Tongue (tissue), 2 donors: ENCODE measurements around the gene SLC17A9. TPM values are rescaled to one million over a fixed set of nuclear protein-coding genes. Genes with fewer than 3 reads are reported as not detected.
"Not testable (repeated sequence)": the region's sequence is repeated elsewhere in the genome, so short reads cannot be mapped to it uniquely, and the experiment has no call there.

Experiments used
- DNase-seq: peaks from one replicate; pipeline ENCODE4 v3.0.0-alpha.2; 2015
- total RNA-seq: library from RNA; depleted of rRNA; stranded (reverse); fragments of >200 nt; gene quantifications from one replicate; pipeline ENCODE4 v1.2.3, GENCODE V29; 2014

Gene SLC17A9
- total RNA-seq, 1 donor from 2014 or later, result 2.3 TPM

DNA sequence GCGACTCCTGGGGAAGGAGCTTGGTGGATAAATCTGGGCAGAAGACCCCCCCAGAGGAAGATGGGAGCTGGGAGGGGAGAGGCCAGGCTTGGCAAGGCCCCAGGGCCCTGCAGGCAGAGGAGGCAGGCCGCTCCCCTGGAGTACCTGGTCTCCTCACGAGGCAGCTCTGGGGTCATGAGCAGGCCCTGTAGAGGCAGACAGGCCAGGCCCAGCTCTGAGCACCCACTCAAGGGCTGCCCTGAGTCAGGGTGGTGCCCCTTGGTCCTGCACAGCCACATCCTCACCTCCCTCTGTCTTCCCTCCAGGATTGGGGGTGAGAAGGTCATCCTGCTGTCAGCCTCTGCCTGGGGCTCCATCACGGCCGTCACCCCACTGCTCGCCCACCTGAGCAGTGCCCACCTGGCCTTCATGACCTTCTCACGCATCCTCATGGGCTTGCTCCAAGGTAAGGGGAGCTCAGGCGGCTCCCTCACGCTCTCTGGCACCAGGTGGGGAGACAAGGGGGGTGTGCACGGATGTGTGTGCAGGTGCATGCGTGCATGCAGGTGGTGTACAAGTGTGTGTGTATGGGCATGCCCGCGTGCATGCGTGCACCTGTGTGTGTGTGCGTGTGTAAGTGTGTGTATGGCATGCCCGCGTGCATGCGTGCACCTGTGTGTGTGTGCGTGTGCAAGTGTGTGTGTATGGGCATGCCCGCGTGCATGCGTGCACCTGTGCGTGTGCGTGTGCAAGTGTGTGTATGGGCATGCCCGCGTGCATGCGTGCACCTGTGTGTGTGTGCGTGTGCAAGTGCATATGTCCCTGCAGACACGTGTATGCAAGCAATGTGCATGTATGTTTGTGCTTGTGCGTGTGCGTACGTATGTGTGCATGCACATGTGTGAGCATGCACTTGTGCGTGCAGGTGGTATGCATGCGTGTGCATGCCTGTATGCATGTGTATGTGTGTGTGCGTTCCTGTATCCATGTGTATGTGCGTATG lies 4.9 kb downstream of the SLC17A9 start:
- no peak for DNase-seq

DNA sequence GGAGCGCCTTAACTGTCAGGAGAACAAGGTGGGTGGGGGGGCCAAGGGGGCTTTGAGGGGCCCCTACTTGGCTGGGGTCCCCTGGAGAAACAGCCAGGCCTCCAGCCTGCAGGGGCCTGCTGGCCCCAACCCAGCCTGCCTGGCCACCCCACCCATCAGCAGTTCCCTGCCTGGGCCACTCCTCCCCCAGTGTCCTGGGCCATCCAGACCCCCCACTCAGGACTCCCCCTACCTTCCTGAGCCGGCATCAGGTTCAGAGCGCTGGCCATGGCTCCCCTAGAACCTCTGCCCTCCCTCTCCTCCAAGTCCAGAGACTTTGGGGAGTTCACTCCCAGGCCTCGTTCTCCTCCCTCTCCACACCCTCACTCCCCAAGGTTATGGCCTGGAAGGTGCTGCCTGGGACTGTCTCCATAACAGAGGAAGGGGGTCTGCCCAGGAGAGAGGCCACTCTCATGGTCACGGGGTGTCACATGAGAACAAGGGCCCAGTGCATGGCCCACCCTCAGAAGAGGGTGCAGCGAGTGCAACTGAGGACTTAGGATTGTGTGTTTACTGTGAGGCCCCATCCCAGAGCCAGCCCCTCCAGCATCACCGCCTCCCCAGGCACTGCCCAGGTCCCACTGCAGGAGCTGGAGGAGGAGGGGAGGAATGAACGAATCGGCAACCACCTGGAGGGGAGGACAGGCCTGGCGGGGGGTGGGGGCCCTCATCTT lies 6.0 kb downstream of the SLC17A9 start:
- DNase-seq, result no peak

DNA sequence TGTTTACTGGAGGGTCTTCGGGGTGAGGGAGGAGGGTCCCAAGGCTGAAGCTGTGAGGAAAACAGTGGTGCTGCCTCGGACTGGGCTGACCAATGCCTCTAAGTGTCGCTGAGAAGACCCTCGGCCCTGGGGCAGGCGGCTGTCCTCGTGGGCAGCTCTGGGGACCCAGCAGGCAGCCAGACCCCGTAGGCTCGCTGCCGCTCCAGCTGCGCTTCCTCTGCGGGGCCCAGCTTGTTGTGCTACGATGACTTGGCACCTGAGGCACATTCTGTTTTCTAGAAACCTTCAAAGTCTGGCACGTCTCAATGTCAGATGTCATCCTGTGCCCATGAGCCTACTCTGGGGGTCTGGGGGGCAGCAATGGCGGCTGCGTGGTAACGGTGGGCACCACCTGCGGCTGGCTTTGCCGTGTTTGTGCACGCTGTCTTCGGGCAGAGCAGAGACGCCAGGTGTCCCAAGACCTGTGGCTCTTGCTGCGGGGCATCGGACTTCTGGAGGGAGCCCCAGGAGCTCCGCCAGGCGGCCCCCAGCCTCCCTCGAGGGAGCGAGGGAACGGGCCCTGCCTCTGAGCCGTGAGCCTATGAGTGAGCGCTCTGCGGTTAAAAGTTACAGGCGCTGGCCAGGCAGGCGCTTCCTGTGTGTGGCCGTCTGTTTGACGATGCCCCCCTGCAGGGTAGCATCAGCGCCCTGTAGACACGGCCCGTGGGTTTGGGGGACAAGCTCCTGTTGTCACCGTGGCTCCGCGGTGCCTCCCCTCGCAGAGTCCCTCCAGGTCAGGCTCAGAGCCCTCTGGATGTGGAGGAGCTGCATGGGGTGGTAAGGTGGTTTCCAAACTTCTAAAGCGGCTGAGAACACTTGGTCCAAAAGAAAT lies 6.8 kb downstream of the SLC17A9 start:
- DNase-seq, result no peak

DNA sequence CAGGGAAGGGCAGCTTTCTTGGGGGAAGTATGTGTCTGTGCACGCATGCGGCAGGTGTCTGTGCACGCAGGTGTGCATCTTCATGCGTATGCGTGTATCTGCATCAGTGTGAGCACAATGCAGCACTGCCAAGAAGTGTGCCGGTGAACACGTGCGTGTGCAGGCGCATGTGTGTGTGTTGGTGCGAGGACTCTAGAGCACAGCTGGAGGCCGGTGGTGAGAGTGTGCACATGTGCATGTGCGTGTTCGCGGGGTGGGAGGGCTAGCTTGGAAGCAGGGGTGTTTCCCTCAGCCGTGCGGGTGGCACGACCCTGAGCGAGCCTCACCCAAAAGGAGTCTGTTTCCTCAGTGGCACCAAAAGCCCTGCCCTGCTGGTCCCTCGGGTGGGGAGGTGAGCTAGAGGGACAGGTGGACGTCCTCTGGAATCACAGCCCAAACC lies 7.5 kb downstream of the SLC17A9 start:
- no peak for DNase-seq

DNA sequence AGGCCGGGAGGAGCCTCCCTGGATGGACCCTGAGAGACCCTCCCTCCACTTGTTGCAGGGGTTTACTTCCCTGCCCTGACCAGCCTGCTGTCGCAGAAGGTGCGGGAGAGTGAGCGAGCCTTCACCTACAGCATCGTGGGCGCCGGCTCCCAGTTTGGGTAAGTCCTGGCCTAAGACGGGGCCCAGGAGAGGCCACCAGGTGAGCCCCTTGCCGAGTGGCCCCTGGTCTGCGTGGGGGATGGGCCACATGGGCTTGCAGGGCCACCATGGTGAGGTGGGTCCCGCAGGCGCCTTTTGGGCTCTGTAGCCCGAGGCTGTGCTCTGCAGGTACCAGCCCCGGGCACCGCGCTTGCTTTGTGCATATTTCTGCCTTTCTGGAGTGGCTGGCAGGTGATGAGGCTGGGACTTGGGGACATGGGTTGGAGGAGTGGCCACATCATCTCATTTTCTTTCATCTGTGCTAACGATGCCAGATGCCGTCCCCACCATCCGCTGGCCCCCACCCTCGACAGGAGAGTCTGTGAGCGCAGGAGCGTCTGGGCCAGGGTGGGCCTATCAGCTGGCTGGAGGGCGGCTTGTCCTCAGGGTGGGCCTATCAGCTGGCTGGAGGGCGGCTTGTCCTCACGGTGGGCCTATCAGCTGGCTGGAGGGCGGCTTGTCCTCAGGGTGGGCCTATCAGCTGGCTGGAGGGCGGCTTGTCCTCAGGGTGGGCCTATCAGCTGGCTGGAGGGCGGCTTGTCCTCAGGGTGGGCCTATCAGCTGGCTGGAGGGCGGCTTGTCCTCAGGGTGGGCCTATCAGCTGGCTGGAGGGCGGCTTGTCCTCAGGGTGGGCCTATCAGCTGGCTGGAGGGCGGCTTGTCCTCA lies 8.2 kb downstream of the SLC17A9 start:
- not testable (repeated sequence) for DNase-seq

DNA sequence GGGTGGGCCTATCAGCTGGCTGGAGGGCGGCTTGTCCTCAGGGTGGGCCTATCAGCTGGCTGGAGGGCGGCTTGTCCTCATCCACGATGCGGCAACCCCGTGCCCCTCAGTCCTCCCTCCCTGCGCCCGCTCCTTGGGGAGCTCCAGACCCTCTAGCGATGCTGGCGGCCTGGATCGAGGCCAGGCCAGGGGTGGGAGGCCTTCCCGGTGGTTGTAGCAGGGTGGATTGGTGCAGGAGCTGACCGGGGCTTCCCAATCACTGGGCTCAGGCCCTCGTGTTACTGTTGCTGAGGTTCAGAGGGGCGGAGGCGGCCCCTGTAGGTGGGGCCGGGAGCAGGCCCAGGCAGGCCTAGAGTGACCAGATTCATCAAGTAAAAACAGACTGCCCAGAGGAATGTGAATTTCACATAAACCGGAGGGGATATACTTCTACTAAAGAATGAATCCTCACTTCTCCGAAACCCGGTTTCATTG lies 8.8 kb downstream of the SLC17A9 start:
- no peak for DNase-seq

DNA sequence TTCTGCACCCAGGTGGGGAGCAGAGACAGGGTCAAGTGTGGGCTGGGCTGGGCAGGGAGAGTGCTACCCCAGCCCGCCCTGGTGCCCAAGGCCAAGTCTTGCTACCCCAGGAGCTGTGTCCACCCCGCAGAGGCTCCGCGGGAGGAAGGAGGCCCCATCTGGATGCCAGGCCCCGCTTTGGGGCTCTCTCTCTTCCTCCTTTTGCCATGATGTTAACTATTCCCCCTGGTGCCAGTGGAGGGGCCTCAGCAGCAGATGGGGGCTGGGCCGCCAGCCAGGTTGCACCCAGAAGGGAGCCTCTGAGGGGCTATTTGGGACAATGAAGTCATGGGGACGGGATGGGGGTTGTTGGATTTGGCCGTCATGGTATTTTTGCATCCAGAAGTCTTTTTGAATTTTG lies 9.3 kb downstream of the SLC17A9 start:
- DNase-seq, result no peak

DNA sequence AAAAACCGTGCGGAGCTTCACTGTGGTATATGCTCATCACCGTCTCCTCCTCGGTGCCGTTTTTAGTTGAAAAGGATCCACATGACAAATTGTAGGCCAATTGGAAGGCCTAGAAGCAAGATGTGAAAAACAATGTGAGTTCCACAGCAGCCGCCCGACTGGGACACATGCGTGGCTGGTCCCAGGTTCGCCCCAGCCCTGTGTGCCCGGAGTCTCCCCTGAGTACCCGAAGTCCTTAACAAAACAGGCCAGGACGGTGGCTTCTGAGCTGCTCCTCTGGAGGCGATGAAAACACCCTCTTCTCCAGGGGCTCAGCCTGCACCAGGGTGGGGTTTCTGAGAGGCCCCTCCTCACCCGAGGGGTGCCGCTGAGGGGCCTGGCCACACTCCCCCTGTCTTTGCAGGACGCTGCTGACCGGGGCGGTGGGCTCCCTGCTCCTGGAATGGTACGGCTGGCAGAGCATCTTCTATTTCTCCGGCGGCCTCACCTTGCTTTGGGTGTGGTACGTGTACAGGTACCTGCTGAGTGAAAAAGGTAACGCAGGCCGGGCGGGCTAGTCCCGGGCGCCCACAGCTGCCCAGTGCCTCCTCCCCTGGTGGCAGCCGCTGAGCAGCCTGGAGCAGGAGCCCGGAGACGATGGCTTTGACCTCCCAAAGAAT lies 9.8 kb downstream of the SLC17A9 start:
- no peak for DNase-seq

DNA sequence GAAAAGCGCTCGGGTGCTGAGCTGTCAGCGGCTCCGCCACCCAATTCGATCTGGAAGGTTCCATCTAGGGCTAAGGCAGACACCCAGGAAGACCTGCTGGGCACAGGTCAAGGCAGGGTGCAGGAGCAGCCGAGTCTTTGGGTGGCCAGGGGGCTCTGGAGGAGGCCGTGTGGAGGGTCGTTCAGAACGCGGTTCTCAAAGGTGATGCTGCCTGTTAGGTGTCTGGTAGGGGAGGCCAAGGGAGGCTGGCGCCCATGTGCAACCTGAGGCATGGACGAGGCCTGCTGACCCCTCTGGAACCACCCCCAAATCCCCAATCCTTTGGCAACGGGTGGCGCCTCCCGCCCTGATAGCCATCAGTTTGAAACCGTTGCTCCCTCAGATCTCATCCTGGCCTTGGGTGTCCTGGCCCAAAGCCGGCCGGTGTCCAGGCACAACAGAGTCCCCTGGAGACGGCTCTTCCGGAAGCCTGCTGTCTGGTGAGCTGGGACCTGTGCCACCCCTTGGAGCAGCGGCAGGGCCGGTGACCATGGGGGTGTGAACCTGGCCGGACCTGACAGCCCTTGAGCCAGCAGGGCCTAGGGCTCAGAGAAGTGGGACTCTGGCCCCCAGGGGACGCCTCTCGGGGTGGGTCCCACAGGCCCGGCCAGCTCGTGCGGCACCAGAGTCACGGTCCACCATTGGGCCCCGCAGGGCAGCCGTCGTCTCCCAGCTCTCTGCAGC lies 10.5 kb downstream of the SLC17A9 start:
- DNase-seq, result no peak

DNA sequence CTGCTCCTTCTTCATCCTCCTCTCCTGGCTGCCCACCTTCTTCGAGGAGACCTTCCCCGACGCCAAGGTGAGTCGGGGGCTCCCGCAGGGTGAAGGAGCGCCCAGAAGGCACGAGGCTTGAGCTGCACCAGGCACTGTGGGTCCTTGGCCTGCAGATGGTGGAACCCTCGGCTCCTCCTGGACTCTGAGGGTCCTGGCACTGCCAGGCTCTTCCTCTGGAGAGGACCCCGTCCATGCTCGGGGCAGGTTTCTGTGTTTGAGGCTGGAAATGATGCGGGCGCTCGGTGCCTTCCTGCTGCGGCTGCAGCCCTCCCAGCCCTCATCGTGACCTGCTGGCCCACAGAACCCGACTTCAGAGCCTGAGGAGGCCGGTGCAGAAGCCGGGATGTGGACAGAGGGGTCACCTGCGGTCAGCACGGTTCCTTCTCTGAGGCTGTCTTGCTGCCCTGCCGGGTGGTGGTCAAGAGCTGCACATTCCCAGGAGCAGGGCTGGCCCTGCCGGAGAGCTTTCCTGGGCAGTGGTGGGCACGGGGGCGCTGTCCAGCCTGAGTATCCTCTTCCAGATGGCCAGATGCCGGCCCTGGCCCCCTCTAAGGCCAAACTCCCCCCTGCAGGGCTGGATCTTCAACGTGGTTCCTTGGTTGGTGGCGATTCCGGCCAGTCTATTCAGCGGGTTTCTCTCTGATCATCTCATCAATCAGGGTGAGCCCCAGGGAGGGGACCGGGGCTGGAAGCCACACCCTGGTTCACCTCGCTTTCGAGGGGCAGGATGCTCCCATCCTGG lies 11.3 kb downstream of the SLC17A9 start:
- no peak for DNase-seq

DNA sequence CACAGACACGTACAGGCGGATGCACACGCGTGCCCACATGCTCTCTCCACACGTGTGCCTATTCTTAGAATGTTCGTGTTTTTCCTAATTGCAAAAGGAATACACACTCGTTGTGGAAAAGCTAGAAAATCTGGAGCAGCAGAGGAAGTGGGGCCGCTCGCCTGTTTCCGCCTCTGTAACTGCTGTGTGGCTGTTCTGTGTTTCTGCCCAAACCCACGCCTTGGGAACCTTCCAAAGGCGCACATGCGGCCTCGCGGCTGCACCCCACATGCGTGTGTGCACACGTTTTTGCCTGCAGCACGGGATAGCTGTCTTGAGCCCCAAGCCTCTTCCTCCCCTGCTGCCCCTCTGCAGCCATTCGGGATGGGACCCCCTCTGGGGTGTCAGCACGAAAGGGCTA lies 12.2 kb downstream of the SLC17A9 start:
- DNase-seq, result no peak

DNA sequence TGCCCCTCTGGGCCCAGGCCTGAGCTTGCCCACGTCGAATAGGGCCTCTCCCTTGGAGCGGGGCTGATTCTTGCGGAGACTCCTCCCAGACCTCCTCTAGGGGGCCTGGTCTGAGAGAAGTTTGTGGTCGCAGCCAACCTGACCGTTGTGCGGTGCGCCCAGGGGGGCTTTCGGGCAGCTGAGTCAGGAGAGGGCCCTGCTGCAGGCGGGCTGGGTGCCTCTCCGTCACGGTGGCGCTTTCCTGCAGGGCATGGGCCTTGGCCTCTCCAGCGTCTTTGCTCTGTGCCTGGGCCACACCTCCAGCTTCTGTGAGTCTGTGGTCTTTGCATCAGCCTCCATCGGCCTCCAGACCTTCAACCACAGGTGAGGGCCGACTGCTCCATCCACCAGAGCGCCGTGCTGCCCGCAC lies 12.9 kb downstream of the SLC17A9 start:
- no peak for DNase-seq

DNA sequence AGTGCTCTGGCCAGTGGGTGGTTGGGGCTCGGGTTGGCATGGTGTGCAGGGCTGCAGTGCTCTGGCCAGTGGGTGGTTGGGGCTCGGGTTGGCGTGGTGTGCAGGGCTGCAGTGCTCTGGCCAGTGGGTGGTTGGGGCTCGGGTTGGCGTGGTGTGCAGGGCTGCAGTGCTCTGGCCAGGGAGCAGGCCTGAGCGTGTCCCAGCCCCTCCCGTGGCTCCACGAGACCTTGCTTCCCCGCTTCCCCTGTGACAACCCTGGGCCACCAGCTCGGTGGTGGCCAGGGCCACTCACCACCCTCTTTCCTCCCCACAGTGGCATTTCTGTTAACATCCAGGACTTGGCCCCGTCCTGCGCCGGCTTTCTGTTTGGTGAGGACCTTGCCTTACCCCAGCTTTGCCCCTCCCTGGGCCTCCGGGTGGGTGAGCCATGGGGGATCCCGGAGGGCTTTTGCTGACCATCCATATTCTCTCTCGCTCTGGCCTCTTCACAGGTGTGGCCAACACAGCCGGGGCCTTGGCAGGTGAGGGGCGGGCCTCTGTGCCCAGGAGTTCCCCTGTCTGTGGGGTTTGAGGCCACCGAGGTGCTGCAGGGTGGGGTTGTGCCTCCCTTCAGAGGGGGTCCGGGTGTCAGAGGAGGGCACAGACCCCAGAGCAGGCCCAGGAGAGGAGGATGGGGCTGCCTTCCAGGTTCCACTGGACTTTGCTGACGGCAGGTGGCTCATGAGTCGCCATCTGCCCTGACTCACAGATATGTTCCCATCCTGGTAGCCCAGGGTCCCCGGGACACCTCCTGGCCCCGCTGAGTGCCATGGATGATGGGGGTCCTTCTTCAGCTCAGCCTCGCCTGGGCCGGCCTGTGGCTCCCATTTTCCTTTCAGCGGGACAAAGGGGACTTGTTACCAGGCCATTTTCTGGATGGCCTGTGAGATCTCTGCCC lies 14.0 kb downstream of the SLC17A9 start:
- DNase-seq, result no peak

DNA sequence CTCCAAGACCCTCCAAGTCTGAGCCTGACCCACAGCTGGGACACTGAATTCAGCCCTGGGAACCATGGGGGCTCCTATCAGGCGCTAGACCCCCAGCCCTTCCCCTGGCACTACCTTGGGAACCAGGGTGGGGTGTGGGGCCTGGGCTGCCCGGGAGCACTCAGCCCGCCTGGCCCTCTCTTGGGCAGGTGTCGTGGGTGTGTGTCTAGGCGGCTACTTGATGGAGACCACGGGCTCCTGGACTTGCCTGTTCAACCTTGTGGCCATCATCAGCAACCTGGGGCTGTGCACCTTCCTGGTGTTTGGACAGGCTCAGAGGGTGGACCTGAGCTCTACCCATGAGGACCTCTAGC lies 14.6 kb downstream of the SLC17A9 start:
- no peak for DNase-seq

DNA sequence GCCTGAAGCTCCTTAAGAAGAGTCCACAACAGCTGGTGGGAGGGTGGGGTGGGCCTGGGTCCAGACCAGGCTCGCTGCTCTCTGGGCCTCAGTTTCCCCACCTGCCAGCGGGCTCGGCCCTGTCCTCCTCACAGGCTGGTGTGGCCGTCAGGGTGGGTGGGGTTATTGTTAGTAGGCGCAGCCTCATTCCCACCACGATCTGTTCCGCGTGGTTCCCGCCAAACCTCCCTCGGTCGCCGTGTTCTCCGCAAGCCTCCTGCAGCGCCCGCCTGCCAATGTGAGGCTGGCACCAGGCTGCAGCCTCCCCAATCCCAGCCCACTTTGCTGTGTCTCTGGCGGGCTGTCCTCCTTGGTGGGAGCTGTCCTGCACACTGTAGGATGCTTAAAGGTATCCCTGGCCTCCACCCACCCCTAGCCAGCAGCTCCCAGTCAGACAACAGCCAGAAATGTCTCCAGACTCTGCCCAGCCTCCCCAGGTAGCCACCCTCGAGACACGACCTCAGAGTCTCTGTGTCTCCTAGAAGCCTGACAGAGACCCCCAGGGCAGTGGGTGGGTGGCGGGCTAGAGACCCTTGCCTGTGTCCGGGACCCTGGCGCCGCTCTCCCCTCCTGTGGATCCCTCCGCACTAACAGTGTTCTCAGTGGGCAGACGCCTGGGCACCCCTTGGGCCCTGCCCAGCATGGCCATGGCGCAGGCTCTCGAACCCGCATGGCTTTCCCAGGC lies 15.3 kb downstream of the SLC17A9 start:
- no peak for DNase-seq

DNA sequence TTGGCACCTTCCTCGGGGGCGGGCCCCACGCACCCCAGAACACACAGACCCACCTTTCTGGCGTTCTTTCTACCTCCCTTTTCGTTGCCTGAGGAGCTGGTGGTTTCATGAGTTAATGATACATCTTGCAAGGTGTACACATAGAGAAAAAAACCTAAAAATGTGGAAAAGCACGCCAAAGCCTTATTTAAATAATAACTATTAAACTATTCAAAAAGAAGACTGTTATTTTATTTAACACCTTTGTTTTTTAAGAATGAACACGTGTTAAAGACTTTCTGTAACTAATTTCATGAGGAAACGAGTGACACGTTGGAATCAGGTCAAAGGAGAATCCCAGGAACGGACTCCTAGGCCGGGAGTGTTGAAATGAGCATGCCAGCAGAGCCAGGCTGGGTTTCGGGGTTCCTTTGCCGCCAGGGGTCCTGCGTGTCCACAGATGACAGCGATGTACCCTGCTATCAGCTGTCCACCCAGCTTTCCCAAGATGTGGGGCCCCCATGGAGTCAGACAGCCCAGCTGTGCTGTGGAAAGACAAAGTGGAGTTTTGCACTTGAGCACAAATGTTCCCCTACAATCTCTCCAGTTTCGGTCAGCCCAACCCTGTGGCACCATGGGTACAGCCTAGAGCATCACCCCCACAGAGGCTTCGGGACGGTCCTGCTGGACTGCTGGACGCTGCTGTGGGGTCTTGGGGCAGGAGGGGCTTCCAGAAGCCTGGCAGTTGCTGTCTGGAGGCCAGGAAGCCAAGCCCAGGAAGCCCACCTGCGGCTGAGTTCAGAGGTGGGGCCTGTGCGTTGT lies 16.1 kb downstream of the SLC17A9 start:
- peak; percentile 42 for DNase-seq
